H1 (cell line): Measurements from ENCODE around the gene SFTPB. TPM values are rescaled to one million over a fixed set of nuclear protein-coding genes. Genes with fewer than 3 reads are reported as not detected.

ENCODE experiments used
- CTCF ChIA-PET: fragments of 300-600 bp; sonication (Branson Sonifier 250); formaldehyde crosslinking; loops from one replicate; lab custom pipeline; 2021; ENCODE audit not compliant: partially characterized antibody; lab: Charles Lee
- POLR2A ChIA-PET: fragments of 300-600 bp; sonication (Branson Sonifier 250); formaldehyde crosslinking; loops from one replicate; lab custom pipeline; 2021; ENCODE audit warnings: inconsistent platforms; ENCODE audit not compliant: partially characterized antibody; lab: Charles Lee
- DNase-seq, 2 experiments: peaks; one replicate each; pipeline versions ENCODE4 v3.0.0 to v3.0.0-alpha.2; 2010 to 2022; ENCODE audit warnings: low spot score in 2 of 2, low read depth in 1 of 2, mixed read lengths in 1 of 2
- FAIRE-seq: peaks from 2 replicates; lab custom pipeline; 2011; peaks lifted over from hg19 to GRCh38; lab: Jason Lieb, UNC
- H2AFZ ChIP-seq: 2 replicates; pipeline ENCODE4 v1.8.1; 2012; ENCODE audit warnings: low read length, inconsistent platforms
- H2AK5ac ChIP-seq: 2 replicates; pipeline ENCODE4 v1.6.1; 2013; ENCODE audit warnings: low read depth, low read length
- H2BK120ac ChIP-seq: replicated peaks from 2 replicates; pipeline ENCODE3; 2013; ENCODE audit warnings: low read depth, low read length, inconsistent platforms
- H2BK12ac ChIP-seq: 2 replicates; pipeline ENCODE4 v1.6.1; 2013; ENCODE audit warnings: low read depth, low read length
- H2BK15ac ChIP-seq: 2 replicates; pipeline ENCODE4 v1.6.1; 2013; ENCODE audit warnings: low read length
- H2BK20ac ChIP-seq: 2 replicates; pipeline ENCODE4 v1.6.1; 2013; ENCODE audit warnings: low read length
- H2BK5ac ChIP-seq: 2 replicates; pipeline ENCODE4 v1.6.1; 2013; ENCODE audit warnings: low read depth, low read length
- H3K14ac ChIP-seq: 2 replicates; pipeline ENCODE4 v1.6.1; 2013; ENCODE audit warnings: inconsistent platforms; ENCODE audit not compliant: insufficient read length
- H3K18ac ChIP-seq: 2 replicates; pipeline ENCODE4 v1.6.1; 2013; ENCODE audit warnings: low read length; ENCODE audit errors: extremely low read depth
- H3K23ac ChIP-seq: 2 replicates; pipeline ENCODE4 v1.6.1; 2013; ENCODE audit warnings: inconsistent platforms; ENCODE audit not compliant: insufficient read length
- H3K23me2 ChIP-seq: 2 replicates; pipeline ENCODE4 v1.6.1; 2013; ENCODE audit warnings: low read depth, low read length
- H3K27ac ChIP-seq: 2 replicates; pipeline ENCODE4 v1.6.1; 2011; ENCODE audit warnings: low read depth, low read length, inconsistent platforms
- H3K27me3 ChIP-seq, 4 experiments: replicated peaks in 1 of 4; 1 replicate in 1 of 4; 2 replicates in 3 of 4; pipeline versions ENCODE4 v1.6.1 to v1.8.1; 2011 to 2013; ENCODE audit warnings: low read length in 3 of 4, mild to moderate bottlenecking in 3 of 4, inconsistent platforms in 2 of 4, mixed read lengths in 2 of 4, moderate library complexity in 1 of 4; ENCODE audit not compliant: control insufficient read depth in 3 of 4, insufficient read depth in 3 of 4; ENCODE audit errors: extremely low read depth in 1 of 4
- H3K36me3 ChIP-seq, 4 experiments: 2 replicates each; pipeline versions ENCODE4 v1.6.1 to v1.8.1; 2011 to 2013; ENCODE audit warnings: mild to moderate bottlenecking in 4 of 4, low read length in 3 of 4, moderate library complexity in 2 of 4, control low read depth in 1 of 4, inconsistent platforms in 1 of 4; ENCODE audit not compliant: insufficient read depth in 4 of 4, control insufficient read depth in 2 of 4
- H3K4ac ChIP-seq: replicated peaks from 2 replicates; pipeline ENCODE3; 2013; ENCODE audit warnings: low read length, low read depth, mixed read lengths, inconsistent platforms; ENCODE audit not compliant: insufficient read length
- H3K4me1 ChIP-seq, 4 experiments: replicated peaks in 1 of 4; 1 replicate in 1 of 4; 2 replicates in 3 of 4; pipeline versions ENCODE4 v1.6.1 to v1.8.1; 2011 to 2013; ENCODE audit warnings: low read length in 3 of 4, inconsistent platforms in 2 of 4, mixed read lengths in 1 of 4; ENCODE audit not compliant: insufficient read depth in 4 of 4, control insufficient read depth in 3 of 4
- H3K4me2 ChIP-seq, 2 experiments: 2 replicates each; pipeline versions ENCODE4 v1.6.1 to v1.8.1; 2011 to 2013; ENCODE audit warnings: low read depth in 2 of 2, low read length in 2 of 2, control low read depth in 1 of 2, inconsistent platforms in 1 of 2, mild to moderate bottlenecking in 1 of 2; ENCODE audit not compliant: insufficient read depth in 1 of 2
- H3K4me3 ChIP-seq, 4 experiments: fragments of 200-600, 300-600 bp in 1 of 4; sonication (generic), shearing (Covaris generic), sonication (Bioruptor Twin) in 1 of 4; 2 replicates each; pipeline versions ENCODE4 v1.5.1 to v1.8.1; 2011 to 2016; ENCODE audit warnings: low read length in 4 of 4, low read depth in 3 of 4, control low read depth in 2 of 4, inconsistent platforms in 2 of 4, mild to moderate bottlenecking in 2 of 4, mixed read lengths in 1 of 4, moderate library complexity in 1 of 4; ENCODE audit not compliant: insufficient read depth in 2 of 4; ENCODE audit errors: extremely low read depth in 1 of 4
- H3K56ac ChIP-seq: replicated peaks from 2 replicates; pipeline ENCODE3; 2013; ENCODE audit warnings: low read depth, mild to moderate bottlenecking, mixed read lengths, low read length, inconsistent platforms; ENCODE audit not compliant: insufficient read length
- H3K79me1 ChIP-seq: 2 replicates; pipeline ENCODE4 v1.6.1; 2013; ENCODE audit warnings: low read depth, low read length, control low read depth
- H3K79me2 ChIP-seq, 2 experiments: 2 replicates each; pipeline versions ENCODE4 v1.6.1 to v1.8.1; 2012 to 2013; ENCODE audit warnings: low read length in 2 of 2, mild to moderate bottlenecking in 2 of 2, inconsistent platforms in 1 of 2; ENCODE audit not compliant: insufficient read depth in 2 of 2, control insufficient read depth in 1 of 2
- H3K9ac ChIP-seq, 4 experiments: replicated peaks in 1 of 4; 1 replicate in 1 of 4; 2 replicates in 3 of 4; pipeline versions ENCODE4 v1.6.1 to v1.8.1; 2011 to 2013; ENCODE audit warnings: low read depth in 3 of 4, low read length in 3 of 4, control low read depth in 2 of 4, mild to moderate bottlenecking in 2 of 4, moderate library complexity in 2 of 4, inconsistent platforms in 1 of 4; ENCODE audit errors: extremely low read depth in 1 of 4
- H3K9me3 ChIP-seq, 2 experiments: 2 replicates each; pipeline versions ENCODE4 v1.6.1 to v1.8.1; 2012 to 2013; ENCODE audit warnings: mild to moderate bottlenecking in 2 of 2, moderate library complexity in 2 of 2, control low read depth in 1 of 2, inconsistent platforms in 1 of 2, low read depth in 1 of 2, low read length in 1 of 2, mixed read lengths in 1 of 2; ENCODE audit not compliant: insufficient read depth in 2 of 2
- H4K20me1 ChIP-seq, 2 experiments: replicated peaks in 1 of 2; 2 replicates each; pipeline versions ENCODE3 to v1.8.1; 2011 to 2013; ENCODE audit warnings: inconsistent platforms in 2 of 2, low read length in 2 of 2, mild to moderate bottlenecking in 1 of 2; ENCODE audit not compliant: insufficient read depth in 2 of 2, control insufficient read depth in 1 of 2
- H4K5ac ChIP-seq: 2 replicates; pipeline ENCODE4 v1.6.1; 2013; ENCODE audit warnings: low read length, low read depth, mixed read lengths, inconsistent platforms; ENCODE audit not compliant: insufficient read length
- H4K8ac ChIP-seq: 2 replicates; pipeline ENCODE4 v1.8.0; 2013; ENCODE audit warnings: mild to moderate bottlenecking, moderate library complexity, low read length, inconsistent platforms; ENCODE audit not compliant: insufficient read depth; ENCODE audit errors: extremely low read depth
- H4K91ac ChIP-seq: replicated peaks from 2 replicates; pipeline ENCODE3; 2013; ENCODE audit warnings: low read length, mixed read lengths, inconsistent platforms; ENCODE audit not compliant: insufficient read length
- SP2 ChIP-seq: IDR thresholded peaks from 2 replicates; pipeline ENCODE4 v1.6.1; 2012; ENCODE audit warnings: mild to moderate bottlenecking, low read length, inconsistent platforms
- SP4 ChIP-seq: IDR thresholded peaks from 2 replicates; pipeline ENCODE4 v1.6.1; 2012; ENCODE audit warnings: low read length, inconsistent platforms
- WGBS, 2 experiments: shearing (Covaris generic) in 1 of 2; methylation state at CpG; one replicate each; pipeline versions ENCODE4 v1.1.6 to v1.1.7; 2013 to 2015; ENCODE audit warnings: low lambda C conversion rate in 2 of 2, mixed read lengths in 2 of 2, inconsistent platforms in 1 of 2, low coverage in 1 of 2, missing lambda C conversion rate in 1 of 2; ENCODE audit not compliant: insufficient replicate concordance in 2 of 2, insufficient coverage in 1 of 2, insufficient read length in 1 of 2; ENCODE audit errors: extremely low coverage in 1 of 2, missing lambda C conversion rate in 1 of 2; 5-methylcytosine and 5-hydroxymethylcytosine counted together
- polyA plus RNA-seq, 7 experiments: library from polyadenylated mRNA; depleted of rRNA in 3 of 7; stranded (reverse) in 5 of 7; unstranded in 2 of 7; fragments of >200 nt in 5 of 7; fragments of 200-250 nt in 2 of 7; gene quantifications; 1 replicate in 5 of 7; 2 replicates in 1 of 7; 4 replicates in 1 of 7; pipeline versions ENCODE4 v1.2.1 to v1.2.3, GENCODE V29; 2011 to 2013; ENCODE audit warnings: missing spikeins in 2 of 7, mixed read lengths in 2 of 7
- total RNA-seq: library from RNA; stranded (reverse); fragmentation: NEBNext Ultra II Directional; extraction: Animal tissue kit (Norgen Biotek cat#: 25700); gene quantifications from 2 replicates; pipeline ENCODE4 v1.2.1, GENCODE V29; 2021

Gene SFTPB
- total and polyA plus RNA-seq, 2 of the 8 experiments (the other 6 are each of a cell fraction or from before 2014, with no cell fraction given): not detected

- DNase-seq (no peak), FAIRE-seq (no peak)
- CTCF ChIA-PET: interaction anchor here (0.9 kb wide), 1 partner anchor 12 kb away, joined by 3 read pairs; no protein-coding TSS in a partner anchor
- Histone ChIP-seq H3K36me3 (no peaks in the 10 kb centered on the region), H3K27ac (no peak overlapping the region), H4K8ac (no peak overlapping the region), H2BK15ac (no peak overlapping the region), H3K4me3 (no peak overlapping the region), H3K18ac (no peak overlapping the region), H3K23me2 (peaks cover 4% of the 10 kb centered on the region; the same call in 1 of the 2 replicates), H3K56ac (no peak overlapping the region), H4K5ac (no peak overlapping the region), H3K4me2 (no peak overlapping the region), H3K4me1 (peaks cover 0 to 2% (median 0%) of the 10 kb centered on the region in 4 experiments; a peak in 2 of 7 replicates), H2BK12ac (no peak overlapping the region), H2BK20ac (no peak overlapping the region), H4K20me1 (peaks cover 0 to 3% of the 10 kb centered on the region in 2 experiments), H4K91ac (no peak overlapping the region), H3K14ac (no peak overlapping the region), H3K27me3 (no peaks in the 10 kb centered on the region), H3K79me1 (no peaks in the 10 kb centered on the region), H3K23ac (no peak overlapping the region), H2AK5ac (no peak overlapping the region), H3K79me2 (no peaks in the 10 kb centered on the region), H2BK120ac (no peak overlapping the region), H3K4ac (no peak overlapping the region), H3K9ac (no peak overlapping the region), H2AFZ (no peak overlapping the region), H3K9me3 (no peaks in the 10 kb centered on the region), H2BK5ac (no peak overlapping the region)
- POLR2A ChIA-PET: no interaction called here
- WGBS, 2 experiments: 85% methylated on average over 3 of the region's 3 CpGs; no CpG with 5 or more reads in 1 of the 2 experiments
- TF ChIP-seq SP2 (no peak), SP4 (no peak)
These were observed 414 bp downstream of the SFTPB start for GRCh38 chr2:85667561-85668008.
